ENCODE results near the gene XRN2.
"Not testable (repeated sequence)": the region's sequence is repeated elsewhere in the genome, so short reads cannot be mapped to it uniquely, and the experiment has no call there.

DNA sequence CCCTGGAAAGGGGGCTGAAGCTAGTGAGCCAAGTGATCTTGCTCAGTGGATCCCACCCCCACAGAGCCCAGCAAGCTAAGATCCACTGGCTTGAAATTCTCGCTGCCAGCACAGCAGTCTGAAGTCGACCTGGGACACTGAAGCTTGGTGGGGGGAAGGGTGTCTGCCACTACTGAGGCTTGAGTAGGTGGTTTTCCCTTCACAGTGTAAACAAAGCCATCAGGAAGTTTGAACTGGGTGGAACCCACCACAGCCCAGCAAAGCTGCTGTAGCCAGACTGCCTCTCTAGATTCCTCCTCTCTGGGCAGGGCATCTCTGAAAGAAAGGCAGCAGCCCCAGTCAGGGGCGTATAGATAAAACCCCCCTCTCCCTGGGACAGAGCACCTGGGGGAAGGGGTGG, 110.9 kb downstream of the XRN2 start:
- TF ChIP-seq, protein P1, sequence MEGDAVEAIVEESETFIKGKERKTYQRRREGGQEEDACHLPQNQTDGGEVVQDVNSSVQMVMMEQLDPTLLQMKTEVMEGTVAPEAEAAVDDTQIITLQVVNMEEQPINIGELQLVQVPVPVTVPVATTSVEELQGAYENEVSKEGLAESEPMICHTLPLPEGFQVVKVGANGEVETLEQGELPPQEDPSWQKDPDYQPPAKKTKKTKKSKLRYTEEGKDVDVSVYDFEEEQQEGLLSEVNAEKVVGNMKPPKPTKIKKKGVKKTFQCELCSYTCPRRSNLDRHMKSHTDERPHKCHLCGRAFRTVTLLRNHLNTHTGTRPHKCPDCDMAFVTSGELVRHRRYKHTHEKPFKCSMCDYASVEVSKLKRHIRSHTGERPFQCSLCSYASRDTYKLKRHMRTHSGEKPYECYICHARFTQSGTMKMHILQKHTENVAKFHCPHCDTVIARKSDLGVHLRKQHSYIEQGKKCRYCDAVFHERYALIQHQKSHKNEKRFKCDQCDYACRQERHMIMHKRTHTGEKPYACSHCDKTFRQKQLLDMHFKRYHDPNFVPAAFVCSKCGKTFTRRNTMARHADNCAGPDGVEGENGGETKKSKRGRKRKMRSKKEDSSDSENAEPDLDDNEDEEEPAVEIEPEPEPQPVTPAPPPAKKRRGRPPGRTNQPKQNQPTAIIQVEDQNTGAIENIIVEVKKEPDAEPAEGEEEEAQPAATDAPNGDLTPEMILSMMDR (conservative IDR thresholded peaks at IDR 0.05; ENCODE audit: low read depth, low read length): not testable (repeated sequence)
- TF ChIP-seq EZH2 (IDR thresholded peaks at IDR 0.05; ENCODE audit: borderline replicate concordance, low read depth, low read length, poor library complexity, severe bottlenecking): not testable (repeated sequence)

Data from A673 (cell line).